GM18517 (cell line): Measurements from ENCODE around the gene TBCEL.

Source experiments
- ATAC-seq: cut with Tn5 transposase; IDR thresholded peaks from one replicate; pipeline ENCODE4 v1.9.1; 2021; ENCODE audit warnings: mild to moderate bottlenecking, moderate library complexity; ENCODE audit not compliant: unreplicated experiment

TBCEL gene

GRCh38 chr11:121134741-121135312 is 110.9 kb downstream of the TBCEL start:
- ATAC-seq: no peak

GRCh38 chr11:121137005-121137404 is 113.1 kb downstream of the TBCEL start:
- ATAC-seq: no peak

DNA sequence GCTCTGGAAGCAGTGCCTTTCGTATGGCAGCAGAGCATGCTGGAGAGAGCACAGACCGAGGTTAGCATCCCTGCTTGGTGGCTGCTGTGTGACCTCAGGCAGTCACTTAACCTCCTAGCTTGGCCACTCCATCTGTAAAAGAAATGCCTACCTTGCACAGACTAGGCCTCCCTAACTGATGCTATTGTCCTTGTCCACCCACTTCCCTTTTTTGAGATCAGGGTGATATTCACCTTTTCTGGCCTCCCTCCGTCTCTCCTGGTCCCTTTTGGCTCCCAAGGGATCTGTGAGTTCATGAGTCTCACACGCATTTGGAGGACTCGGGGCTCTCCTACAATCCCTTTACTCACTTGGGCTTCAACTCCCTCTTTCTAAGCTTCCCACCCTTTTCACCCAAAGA is 114.4 kb downstream of the TBCEL start:
- ATAC-seq: no peak

GRCh38 chr11:121140369-121140768 is 116.5 kb downstream of the TBCEL start:
- ATAC-seq: no peak
